ENCODE data around the gene SOCS2.

DNA sequence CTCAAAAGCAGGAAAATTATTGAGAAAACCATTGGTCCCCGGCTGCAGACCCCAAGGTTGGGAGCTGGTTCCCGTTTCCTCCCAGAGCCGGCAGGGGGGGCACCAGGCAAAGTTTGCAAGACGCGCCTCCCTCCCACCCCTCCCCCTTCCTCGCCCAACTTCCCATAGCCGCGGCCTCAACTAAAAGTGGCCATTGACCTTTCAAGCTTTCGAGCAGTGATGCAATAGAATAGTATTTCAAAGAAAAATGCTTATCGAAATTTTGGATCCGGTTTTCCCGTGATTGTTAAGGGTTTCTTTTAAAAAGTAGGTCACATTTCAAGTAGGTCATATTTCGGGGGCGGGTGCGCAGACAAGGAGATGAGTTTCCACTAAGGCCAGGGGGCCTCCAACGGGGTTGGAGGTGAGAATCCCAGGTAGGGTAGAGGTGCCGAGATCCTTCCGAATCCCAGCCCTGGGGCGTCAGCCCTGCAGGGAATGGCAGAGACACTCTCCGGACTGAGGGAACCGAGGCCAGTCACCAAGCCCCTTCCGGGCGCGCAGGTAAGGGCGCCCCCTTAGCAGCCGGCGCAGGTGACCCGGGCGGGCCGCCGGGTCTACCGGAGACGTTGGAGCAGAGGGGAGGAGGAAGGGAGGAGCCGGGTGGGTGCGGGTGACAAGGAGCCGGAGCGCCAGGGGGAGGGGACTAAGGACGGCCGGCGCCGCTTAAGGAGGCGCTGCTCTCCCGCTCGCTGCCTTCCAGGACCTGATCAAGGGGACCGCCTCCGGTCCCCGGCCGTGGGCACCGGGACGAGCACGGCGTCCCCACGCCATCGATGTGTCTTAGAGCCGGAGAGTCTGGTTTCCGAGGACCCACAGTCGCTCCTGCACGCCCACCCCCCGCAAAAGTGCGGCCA, 2.6 kb upstream of the SOCS2 start:
- TF ChIP-seq, protein P1, sequence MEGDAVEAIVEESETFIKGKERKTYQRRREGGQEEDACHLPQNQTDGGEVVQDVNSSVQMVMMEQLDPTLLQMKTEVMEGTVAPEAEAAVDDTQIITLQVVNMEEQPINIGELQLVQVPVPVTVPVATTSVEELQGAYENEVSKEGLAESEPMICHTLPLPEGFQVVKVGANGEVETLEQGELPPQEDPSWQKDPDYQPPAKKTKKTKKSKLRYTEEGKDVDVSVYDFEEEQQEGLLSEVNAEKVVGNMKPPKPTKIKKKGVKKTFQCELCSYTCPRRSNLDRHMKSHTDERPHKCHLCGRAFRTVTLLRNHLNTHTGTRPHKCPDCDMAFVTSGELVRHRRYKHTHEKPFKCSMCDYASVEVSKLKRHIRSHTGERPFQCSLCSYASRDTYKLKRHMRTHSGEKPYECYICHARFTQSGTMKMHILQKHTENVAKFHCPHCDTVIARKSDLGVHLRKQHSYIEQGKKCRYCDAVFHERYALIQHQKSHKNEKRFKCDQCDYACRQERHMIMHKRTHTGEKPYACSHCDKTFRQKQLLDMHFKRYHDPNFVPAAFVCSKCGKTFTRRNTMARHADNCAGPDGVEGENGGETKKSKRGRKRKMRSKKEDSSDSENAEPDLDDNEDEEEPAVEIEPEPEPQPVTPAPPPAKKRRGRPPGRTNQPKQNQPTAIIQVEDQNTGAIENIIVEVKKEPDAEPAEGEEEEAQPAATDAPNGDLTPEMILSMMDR (IDR thresholded peaks at IDR 0.05), result peak; percentile 44 to 88 (median 65)
- TF ChIP-seq POLR2A (IDR thresholded peaks at IDR 0.05), result peak in 1 of 2 donors; percentile 52
